Duodenal mucosa (tissue), 2 donors: ENCODE results near the gene BTAF1.

Experiments
- H3K27ac ChIP-seq: one replicate; pipeline ENCODE4 v1.7.0; 2013; ENCODE audit warnings: low read depth, low read length
- H3K27me3 ChIP-seq, 2 donors: one replicate each; pipeline ENCODE4 v1.7.0; 2013; ENCODE audit warnings: low read length in 2 of 2, control low read depth in 1 of 2; ENCODE audit not compliant: insufficient read depth in 2 of 2, control insufficient read depth in 1 of 2
- H3K36me3 ChIP-seq, 2 donors: one replicate each; pipeline ENCODE4 v1.7.0; 2013; ENCODE audit warnings: low read length in 2 of 2, control low read depth in 1 of 2; ENCODE audit not compliant: insufficient read depth in 2 of 2, control insufficient read depth in 1 of 2
- H3K4me1 ChIP-seq, 2 donors: one replicate each; pipeline ENCODE4 v1.7.0; 2013; ENCODE audit warnings: low read length in 2 of 2, control low read depth in 1 of 2; ENCODE audit not compliant: insufficient read depth in 2 of 2, control insufficient read depth in 1 of 2
- H3K4me3 ChIP-seq, 2 donors: one replicate each; pipeline ENCODE4 v1.7.0; 2013; ENCODE audit warnings: low read length in 2 of 2, low read depth in 1 of 2
- H3K9ac ChIP-seq, 2 donors: one replicate each; pipeline ENCODE4 v1.7.0; 2013; ENCODE audit warnings: low read length in 2 of 2, low read depth in 1 of 2
- H3K9me3 ChIP-seq, 2 donors: one replicate each; pipeline ENCODE4 v1.7.0; 2013; ENCODE audit warnings: low read length in 2 of 2, control low read depth in 1 of 2; ENCODE audit not compliant: control insufficient read depth in 1 of 2

BTAF1 gene

GRCh38 chr10:91976317-91977051 lies 52.9 kb downstream of the BTAF1 start:
- no peak overlapping the region for H3K27ac ChIP-seq
- no peaks in the 10 kb centered on the region for H3K27me3 ChIP-seq
- H3K4me1 ChIP-seq: no peaks in the 10 kb centered on the region
- H3K9me3 ChIP-seq: no peaks in the 10 kb centered on the region
- peaks cover 8 to 19% of the 10 kb centered on the region in 2 donors for H3K36me3 ChIP-seq
- no peak overlapping the region for H3K9ac ChIP-seq
- no peak overlapping the region for H3K4me3 ChIP-seq

- Histone ChIP-seq H3K4me1 (no peaks in the 10 kb centered on the region), H3K9me3 (no peaks in the 10 kb centered on the region), H3K27me3 (no peaks in the 10 kb centered on the region), H3K9ac (no peak overlapping the region), H3K4me3 (no peak overlapping the region), H3K27ac (no peak overlapping the region), H3K36me3 (peaks cover 11 to 29% of the 10 kb centered on the region in 2 donors)
Measured at GRCh38 chr10:91977491-91977890, 53.9 kb downstream of the BTAF1 start.

DNA sequence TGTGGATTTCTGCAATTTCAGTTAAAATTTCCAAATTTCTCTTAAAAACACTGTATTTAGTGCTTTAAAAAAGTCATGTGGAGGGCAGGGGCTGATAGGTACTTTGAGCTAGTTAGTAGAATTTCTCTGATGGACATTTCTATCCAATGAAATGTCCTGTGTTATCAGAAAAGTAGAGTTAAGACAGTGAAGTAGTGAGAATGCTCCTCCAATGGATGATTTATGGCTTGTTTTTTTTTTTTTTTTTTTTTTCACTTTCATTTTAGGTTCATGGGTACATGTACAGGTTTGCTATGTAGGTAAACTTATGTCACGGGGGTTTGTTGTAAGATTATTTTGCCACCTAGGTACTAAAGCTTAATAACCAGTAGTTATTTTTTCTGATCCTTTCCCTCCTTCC lies 55.0 kb downstream of the BTAF1 start:
- Histone ChIP-seq H3K9me3 (no peaks in the 10 kb centered on the region), H3K27me3 (no peaks in the 10 kb centered on the region), H3K27ac (no peak overlapping the region), H3K4me3 (no peak overlapping the region), H3K36me3 (peaks cover 20 to 40% of the 10 kb centered on the region in 2 donors), H3K4me1 (no peaks in the 10 kb centered on the region), H3K9ac (no peak overlapping the region)

GRCh38 chr10:91980319-91980718 lies 56.7 kb downstream of the BTAF1 start:
- Histone ChIP-seq H3K4me3 (no peak overlapping the region), H3K27ac (no peak overlapping the region), H3K9me3 (no peaks in the 10 kb centered on the region), H3K9ac (no peak overlapping the region), H3K36me3 (peaks cover 25 to 50% of the 10 kb centered on the region in 2 donors), H3K27me3 (no peaks in the 10 kb centered on the region), H3K4me1 (no peaks in the 10 kb centered on the region)

DNA sequence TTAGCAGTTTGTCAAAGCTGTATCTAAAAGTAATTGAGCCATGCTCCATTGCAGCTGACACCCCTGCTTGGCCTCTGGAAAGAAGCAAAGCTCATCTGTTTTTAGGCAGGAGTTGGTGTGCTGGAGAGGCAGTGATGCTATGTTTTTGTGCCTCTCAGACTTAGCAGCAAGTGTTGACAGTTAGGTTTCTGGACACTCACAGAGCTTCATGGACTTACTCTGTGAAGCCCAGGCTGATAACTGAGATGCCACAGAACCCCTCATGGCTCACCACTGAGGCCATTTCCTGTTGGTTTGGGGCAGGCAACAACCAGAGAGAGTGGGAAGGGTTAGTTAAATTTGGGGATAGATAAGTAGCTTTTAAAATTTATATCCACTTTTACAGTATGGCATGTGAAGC lies 59.8 kb downstream of the BTAF1 start:
- Histone ChIP-seq H3K27me3 (no peaks in the 10 kb centered on the region), H3K36me3 (peaks cover 34 to 55% of the 10 kb centered on the region in 2 donors), H3K9ac (no peak overlapping the region), H3K9me3 (no peaks in the 10 kb centered on the region), H3K4me1 (no peaks in the 10 kb centered on the region), H3K27ac (no peak overlapping the region), H3K4me3 (no peak overlapping the region)

- no peak overlapping the region for H3K9ac ChIP-seq
- no peaks in the 10 kb centered on the region for H3K27me3 ChIP-seq
- H3K27ac ChIP-seq: no peak overlapping the region
- peaks cover 35 to 63% of the 10 kb centered on the region in 2 donors for H3K36me3 ChIP-seq
- no peaks in the 10 kb centered on the region for H3K4me1 ChIP-seq
- no peak overlapping the region for H3K4me3 ChIP-seq
- H3K9me3 ChIP-seq: no peaks in the 10 kb centered on the region
Measured at GRCh38 chr10:91987397-91988037, 63.9 kb downstream of the BTAF1 start.

DNA sequence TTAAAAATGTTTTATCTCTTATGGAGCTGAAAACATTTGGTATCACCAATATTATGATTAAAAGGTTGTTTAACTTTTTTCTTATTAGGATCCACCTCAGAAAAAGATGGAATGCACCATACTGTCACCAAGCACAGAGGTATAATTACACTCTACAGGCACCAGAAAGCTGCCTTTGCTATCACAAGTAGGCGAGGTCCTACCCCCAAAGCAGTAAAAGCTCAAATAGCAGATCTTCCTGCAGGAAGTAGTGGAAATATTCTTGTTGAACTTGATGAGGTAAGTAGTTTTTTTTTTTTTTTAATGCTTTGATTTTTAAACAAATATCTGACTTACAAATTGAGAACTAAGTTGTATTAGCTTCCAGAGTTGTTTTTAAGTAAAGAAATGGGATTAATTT lies 68.5 kb downstream of the BTAF1 start:
- Histone ChIP-seq H3K36me3 (peaks cover 28 to 57% of the 10 kb centered on the region in 2 donors), H3K9me3 (no peaks in the 10 kb centered on the region), H3K4me3 (no peak overlapping the region), H3K4me1 (no peaks in the 10 kb centered on the region), H3K9ac (no peak overlapping the region), H3K27ac (no peak overlapping the region), H3K27me3 (no peaks in the 10 kb centered on the region)

DNA sequence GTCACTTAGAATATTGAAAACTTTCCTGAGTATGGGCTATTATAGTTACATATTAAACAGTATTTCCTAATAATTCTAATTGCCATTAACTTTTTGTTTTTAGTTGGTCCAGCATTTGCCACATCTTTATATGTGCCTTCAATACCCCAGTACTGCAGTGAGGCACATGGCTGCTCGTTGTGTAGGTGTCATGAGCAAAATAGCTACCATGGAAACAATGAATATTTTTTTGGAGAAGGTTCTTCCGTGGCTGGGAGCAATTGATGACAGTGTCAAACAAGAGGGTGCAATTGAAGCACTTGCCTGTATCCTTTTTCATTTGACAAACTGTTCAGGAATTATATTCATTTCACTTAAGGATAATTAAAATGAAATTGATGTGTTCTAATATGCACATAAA lies 72.7 kb downstream of the BTAF1 start:
- Histone ChIP-seq H3K4me1 (no peaks in the 10 kb centered on the region), H3K9me3 (no peaks in the 10 kb centered on the region), H3K27me3 (no peaks in the 10 kb centered on the region), H3K27ac (no peak overlapping the region), H3K4me3 (no peak overlapping the region), H3K36me3 (peaks cover 19 to 48% of the 10 kb centered on the region in 2 donors), H3K9ac (no peak overlapping the region)

DNA sequence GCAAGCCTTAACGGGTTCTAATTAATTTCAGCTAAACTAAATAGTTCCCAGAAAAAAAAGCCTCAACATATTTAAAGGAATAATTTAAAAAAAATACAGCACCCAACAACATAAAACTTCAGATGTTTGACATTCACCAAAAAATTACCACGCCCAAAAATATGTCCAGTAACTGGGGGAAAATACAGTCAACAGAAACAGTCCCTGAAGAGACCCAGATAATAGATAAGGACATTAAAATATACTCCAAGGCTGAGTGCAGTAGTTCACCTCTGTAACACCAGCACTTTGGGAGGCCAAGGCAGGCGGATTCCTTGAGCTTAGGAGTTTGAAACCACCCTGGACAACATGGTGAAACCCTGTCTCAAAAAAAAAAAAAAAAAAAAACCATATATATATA lies 78.0 kb downstream of the BTAF1 start:
- H3K36me3 ChIP-seq: peaks cover 9 to 30% of the 10 kb centered on the region in 2 donors
- H3K4me1 ChIP-seq: no peaks in the 10 kb centered on the region
- no peaks in the 10 kb centered on the region for H3K27me3 ChIP-seq
- H3K9ac ChIP-seq: no peak overlapping the region
- no peak overlapping the region for H3K4me3 ChIP-seq
- no peak overlapping the region for H3K27ac ChIP-seq
- no peaks in the 10 kb centered on the region for H3K9me3 ChIP-seq

GRCh38 chr10:92001995-92002394 lies 78.4 kb downstream of the BTAF1 start:
- peaks cover 7 to 28% of the 10 kb centered on the region in 2 donors for H3K36me3 ChIP-seq
- no peaks in the 10 kb centered on the region for H3K27me3 ChIP-seq
- H3K4me3 ChIP-seq: no peak overlapping the region
- H3K4me1 ChIP-seq: no peaks in the 10 kb centered on the region
- H3K9ac ChIP-seq: no peak overlapping the region
- no peaks in the 10 kb centered on the region for H3K9me3 ChIP-seq
- H3K27ac ChIP-seq: no peak overlapping the region
